ENCODE measurements around the gene IRF9. TPM values are rescaled to one million over a fixed set of nuclear protein-coding genes. Genes with fewer than 3 reads are reported as not detected.

IRF9 gene
- total and polyA plus RNA-seq, 10 donors: 85.8 to 265 (median 156) TPM

DNA sequence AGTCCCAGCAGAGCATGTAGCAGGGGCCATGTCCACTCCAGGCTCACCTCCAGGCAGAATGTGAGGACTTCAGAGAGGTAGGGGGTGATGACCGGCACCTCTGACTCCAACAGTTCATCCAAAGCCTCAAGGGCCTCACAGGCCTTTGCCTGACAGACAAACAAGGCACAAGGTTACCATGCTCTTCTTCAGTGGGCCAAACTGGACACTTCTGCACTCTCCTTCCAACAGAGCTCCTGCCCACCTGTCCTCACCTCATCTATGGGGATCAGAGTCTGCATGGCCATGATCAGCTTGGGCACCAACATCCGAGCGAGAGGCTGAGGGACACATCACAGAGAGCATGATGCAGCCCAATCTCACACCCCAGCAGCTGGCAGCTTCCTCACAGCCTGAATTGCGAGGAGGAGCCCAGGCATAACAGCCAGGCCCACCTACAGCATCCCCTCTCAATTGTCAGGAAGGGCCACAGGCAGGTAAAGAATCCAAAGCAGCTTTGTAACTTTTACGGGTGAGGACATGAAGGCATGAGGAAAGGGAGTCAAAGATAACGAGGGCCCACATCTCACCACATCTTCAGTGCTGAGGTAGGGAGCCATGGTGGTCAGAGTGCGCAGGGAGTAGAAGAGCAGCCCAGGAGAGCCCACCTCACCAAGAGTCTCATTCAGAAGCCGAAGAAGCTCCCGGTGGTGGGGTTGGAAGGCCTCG, 25.9 kb downstream of the IRF9 start:
- Histone ChIP-seq H3K4me3 (no peak overlapping the region), H3K36me3 (peaks cover 0 to 71% (median 51%) of the 10 kb centered on the region in 6 donors), H3K27me3 (replicated peaks in 1 of 7) (no peaks in the 10 kb centered on the region), H3K4me1 (peaks cover 13 to 52% (median 27%) of the 10 kb centered on the region in 6 donors), H3K27ac (peak overlapping the region in 1 of 8 donors; percentile 81), H3K9me3 (no peaks in the 10 kb centered on the region)
- TF ChIP-seq, protein P1, sequence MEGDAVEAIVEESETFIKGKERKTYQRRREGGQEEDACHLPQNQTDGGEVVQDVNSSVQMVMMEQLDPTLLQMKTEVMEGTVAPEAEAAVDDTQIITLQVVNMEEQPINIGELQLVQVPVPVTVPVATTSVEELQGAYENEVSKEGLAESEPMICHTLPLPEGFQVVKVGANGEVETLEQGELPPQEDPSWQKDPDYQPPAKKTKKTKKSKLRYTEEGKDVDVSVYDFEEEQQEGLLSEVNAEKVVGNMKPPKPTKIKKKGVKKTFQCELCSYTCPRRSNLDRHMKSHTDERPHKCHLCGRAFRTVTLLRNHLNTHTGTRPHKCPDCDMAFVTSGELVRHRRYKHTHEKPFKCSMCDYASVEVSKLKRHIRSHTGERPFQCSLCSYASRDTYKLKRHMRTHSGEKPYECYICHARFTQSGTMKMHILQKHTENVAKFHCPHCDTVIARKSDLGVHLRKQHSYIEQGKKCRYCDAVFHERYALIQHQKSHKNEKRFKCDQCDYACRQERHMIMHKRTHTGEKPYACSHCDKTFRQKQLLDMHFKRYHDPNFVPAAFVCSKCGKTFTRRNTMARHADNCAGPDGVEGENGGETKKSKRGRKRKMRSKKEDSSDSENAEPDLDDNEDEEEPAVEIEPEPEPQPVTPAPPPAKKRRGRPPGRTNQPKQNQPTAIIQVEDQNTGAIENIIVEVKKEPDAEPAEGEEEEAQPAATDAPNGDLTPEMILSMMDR (IDR thresholded peaks at IDR 0.05 in 8 of 11, conservative IDR thresholded peaks at IDR 0.05 in 3 of 11): no peak
- TF ChIP-seq POLR2A (IDR thresholded peaks at IDR 0.05) (no peak), POLR2AphosphoS5 (IDR thresholded peaks at IDR 0.05) (no peak)
- no peak for DNase-seq
- WGBS, 5 donors: 89 to 96% (median 93%) methylated on average over 10 of the region's 10 CpGs
- intact Hi-C loops (cut with DNase I; ENCODE audit: low total_unique reads): no loop called here

DNA sequence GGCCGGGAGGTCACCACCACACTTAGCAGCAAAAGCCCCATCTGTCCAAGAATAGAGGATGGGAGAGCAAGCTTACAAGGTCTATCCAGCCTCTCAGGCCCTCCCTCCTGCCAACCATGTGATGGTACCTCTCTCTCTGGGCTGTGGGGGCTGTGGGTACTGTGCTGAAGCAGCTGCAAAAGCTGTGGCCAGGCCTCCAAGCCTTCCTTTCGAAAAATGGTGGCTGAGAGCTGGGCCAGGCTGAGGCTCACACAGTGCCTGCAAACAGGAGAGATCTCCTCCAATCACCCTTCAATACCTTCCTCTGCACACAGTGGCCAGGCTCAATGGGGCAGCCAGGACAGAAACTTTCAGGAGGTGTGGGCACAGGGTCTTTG, 26.5 kb downstream of the IRF9 start:
- Histone ChIP-seq H3K27ac (peak overlapping the region in 3 of 8 donors; percentile 76 to 87 (median 81)), H3K9me3 (no peaks in the 10 kb centered on the region), H3K4me1 (peaks cover 13 to 57% (median 27%) of the 10 kb centered on the region in 6 donors), H3K27me3 (replicated peaks in 1 of 7) (no peaks in the 10 kb centered on the region), H3K4me3 (peak overlapping the region in 7 of 8 donors; percentile 64 to 90 (median 80)), H3K36me3 (peaks cover 0 to 71% (median 51%) of the 10 kb centered on the region in 6 donors)
- intact Hi-C loops (cut with DNase I; ENCODE audit: low total_unique reads): no loop called here
- 69 to 100% (median 84%) methylated on average over 1 to 2 of the region's 2 CpGs for WGBS, 5 donors
- no peak for DNase-seq
- TF ChIP-seq POLR2A (IDR thresholded peaks at IDR 0.05) (no peak), POLR2AphosphoS5 (IDR thresholded peaks at IDR 0.05) (no peak)
- TF ChIP-seq, protein P1 (IDR thresholded peaks at IDR 0.05 in 8 of 11, conservative IDR thresholded peaks at IDR 0.05 in 3 of 11): no peak

DNA sequence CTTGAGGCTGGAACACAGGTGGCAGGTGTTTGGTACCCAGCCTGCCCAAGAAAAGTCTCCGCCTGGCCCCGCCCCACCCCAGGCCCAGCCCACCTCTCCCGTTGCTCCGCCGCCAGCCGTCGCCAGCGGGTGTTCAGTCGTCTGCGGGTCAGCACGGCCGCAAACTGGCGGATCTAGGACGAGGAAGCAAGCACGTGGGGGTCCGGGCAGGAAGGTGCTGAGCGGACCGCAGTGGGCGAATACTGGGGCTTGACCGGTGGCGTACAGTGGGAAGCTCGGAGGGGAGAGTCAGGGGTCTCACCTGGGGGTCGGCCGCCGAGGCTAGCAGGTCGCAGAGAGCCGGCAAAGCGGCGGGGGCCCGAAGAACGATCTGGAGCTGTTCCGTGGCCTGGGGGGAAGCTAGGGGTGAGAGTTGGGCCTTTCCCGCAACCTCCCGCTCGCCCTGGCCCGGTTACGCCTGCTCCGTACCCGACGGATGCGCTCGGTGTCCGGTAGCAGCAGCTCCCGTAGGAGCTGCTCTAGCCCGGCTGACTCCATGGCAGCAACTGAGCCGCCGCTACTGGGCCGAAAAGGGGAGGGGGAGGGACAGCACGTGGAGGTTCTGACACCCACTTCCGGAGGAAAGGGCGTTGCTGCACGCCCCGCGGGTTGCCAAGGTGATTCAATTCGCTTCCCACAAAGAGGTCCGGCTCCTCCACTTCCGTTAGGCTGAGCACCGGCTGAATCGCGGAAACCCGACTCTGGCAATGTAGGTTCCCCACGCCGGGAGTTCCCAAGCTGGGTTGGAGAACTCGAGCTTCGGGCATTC, 27.4 kb downstream of the IRF9 start, which contains the start of gene IPO4:
IPO4 (minus strand) TSS at position 566 of the 808 bp plus-strand sequence; CDS start at position 537, 29 bp downstream.
- peak within 1 kb of the TSS; percentile 47 to 87 (median 69) for H3K27ac ChIP-seq
- intact Hi-C loops (cut with DNase I; ENCODE audit: low total_unique reads): no loop called here
- no peaks in the 10 kb centered on the region for H3K9me3 ChIP-seq
- peaks cover 13 to 63% (median 27%) of the 10 kb centered on the region in 6 donors for H3K4me1 ChIP-seq
- peak within 1 kb of the TSS; percentile 64 to 90 (median 78) for H3K4me3 ChIP-seq
- peak; percentile 97 for DNase-seq
- H3K27me3 ChIP-seq (replicated peaks in 1 of 7): no peaks in the 10 kb centered on the region
- 0 to 1% (median 0%) methylated on average over 45 to 65 of the region's 65 CpGs for WGBS, 5 donors
- TF ChIP-seq POLR2A (IDR thresholded peaks at IDR 0.05) (peak in 2 of 3 donors; percentile 19 to 49), POLR2AphosphoS5 (IDR thresholded peaks at IDR 0.05) (peak; percentile 88 to 89 (median 89))
- TF ChIP-seq, protein P1 (IDR thresholded peaks at IDR 0.05 in 8 of 11, conservative IDR thresholded peaks at IDR 0.05 in 3 of 11): peak in 1 of 11 experiments; percentile 17
- peaks cover 0 to 70% (median 44%) of the 10 kb centered on the region in 6 donors for H3K36me3 ChIP-seq

DNA sequence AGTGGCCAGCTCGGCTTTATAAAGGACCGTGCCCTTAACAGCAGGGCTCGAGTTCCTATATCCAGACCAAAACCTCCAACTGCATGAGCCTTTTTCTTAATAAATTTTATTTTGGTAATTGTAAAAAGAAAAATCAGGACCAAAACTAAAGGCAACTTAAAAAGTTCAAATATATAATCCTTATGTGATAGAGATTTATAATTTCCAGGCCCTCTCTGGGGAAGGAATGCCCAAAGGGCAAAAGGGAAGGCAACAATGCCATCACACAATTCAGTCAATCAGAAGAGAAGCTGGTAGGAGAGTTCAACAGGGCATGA, 28.0 kb downstream of the IRF9 start:
- intact Hi-C loops (cut with DNase I; ENCODE audit: low total_unique reads): no loop called here
- peaks cover 0 to 65% (median 39%) of the 10 kb centered on the region in 6 donors for H3K36me3 ChIP-seq
- no peaks in the 10 kb centered on the region for H3K9me3 ChIP-seq
- H3K27me3 ChIP-seq (replicated peaks in 1 of 7): no peaks in the 10 kb centered on the region
- peaks cover 15 to 67% (median 29%) of the 10 kb centered on the region in 6 donors for H3K4me1 ChIP-seq
- peak overlapping the region; percentile 1 to 87 (median 69) for H3K27ac ChIP-seq
- TF ChIP-seq POLR2AphosphoS5 (IDR thresholded peaks at IDR 0.05) (no peak), POLR2A (IDR thresholded peaks at IDR 0.05) (no peak)
- TF ChIP-seq, protein P1 (IDR thresholded peaks at IDR 0.05 in 8 of 11, conservative IDR thresholded peaks at IDR 0.05 in 3 of 11): no peak
- H3K4me3 ChIP-seq: peak overlapping the region; percentile 64 to 90 (median 78)
- 0 to 2% (median 1%) methylated on average over 3 of the region's 3 CpGs for WGBS, 5 donors
- no peak for DNase-seq

Data from spleen (tissue), 11 donors.